ENCODE measurements around the gene VTI1A.
A peak's percentile ranks its signal among the peaks of the same experiment; 100 is the strongest.

Gene VTI1A

GRCh38 chr10:112832959-112833358, 385.9 kb downstream of the VTI1A start:
- no peak for TF ChIP-seq Cebpa-rat (IDR thresholded peaks at IDR 0.05)
- H3K36me3 ChIP-seq = no peaks in the 10 kb centered on the region
- no peak overlapping the region for H3K27ac ChIP-seq
- no peaks in the 10 kb centered on the region for H3K27me3 ChIP-seq
- no peak overlapping the region for H3K9ac ChIP-seq
- no peak overlapping the region for H3K4me2 ChIP-seq
- no peak overlapping the region for H3K4me3 ChIP-seq
- no peaks in the 10 kb centered on the region for H4K20me1 ChIP-seq
- H3K9me3 ChIP-seq = no peaks in the 10 kb centered on the region
- peaks cover 46% of the 10 kb centered on the region for H3K4me1 ChIP-seq

- H3K4me2 ChIP-seq = peak overlapping the region; percentile 92
- peaks cover 64% of the 10 kb centered on the region for H3K4me1 ChIP-seq
- peaks cover 2% of the 10 kb centered on the region; the same call in 1 of the 2 replicates for H3K9me3 ChIP-seq
- H3K36me3 ChIP-seq = no peaks in the 10 kb centered on the region
- TF ChIP-seq Cebpa-rat (IDR thresholded peaks at IDR 0.05) = no peak
- peak overlapping the region; percentile 44 for H3K4me3 ChIP-seq
- H3K27ac ChIP-seq = peak overlapping the region; percentile 76
- H4K20me1 ChIP-seq = no peaks in the 10 kb centered on the region; the same call in 1 of the 2 replicates
- no peaks in the 10 kb centered on the region for H3K27me3 ChIP-seq
- H3K9ac ChIP-seq = peak overlapping the region; percentile 66
These were observed 387.8 kb downstream of the VTI1A start for GRCh38 chr10:112834751-112835181.

- 0 out of 2 replicates have a peak overlapping the region, but pooled peaks have one; percentile 44 for H3K4me3 ChIP-seq
- peak overlapping the region; percentile 76 for H3K27ac ChIP-seq
- peak overlapping the region; percentile 66 for H3K9ac ChIP-seq
- no peaks in the 10 kb centered on the region for H3K27me3 ChIP-seq
- no peak for TF ChIP-seq Cebpa-rat (IDR thresholded peaks at IDR 0.05)
- no peaks in the 10 kb centered on the region for H3K36me3 ChIP-seq
- H3K4me1 ChIP-seq = peaks cover 66% of the 10 kb centered on the region
- peak overlapping the region; percentile 92 for H3K4me2 ChIP-seq
- peaks cover 7% of the 10 kb centered on the region; the same call in 1 of the 2 replicates for H3K9me3 ChIP-seq
- H4K20me1 ChIP-seq = no peaks in the 10 kb centered on the region; the same call in 1 of the 2 replicates
These were observed 388.3 kb downstream of the VTI1A start for GRCh38 chr10:112835217-112835715.

- Histone ChIP-seq H3K36me3 (no peaks in the 10 kb centered on the region), H3K27me3 (no peaks in the 10 kb centered on the region), H4K20me1 (no peaks in the 10 kb centered on the region; the same call in 1 of the 2 replicates), H3K27ac (peak overlapping the region; percentile 24; the same call in 1 of the 2 replicates), H3K4me3 (no peak overlapping the region), H3K9me3 (peaks cover 13% of the 10 kb centered on the region; the same call in 1 of the 2 replicates), H3K4me1 (peaks cover 66% of the 10 kb centered on the region), H3K9ac (no peak overlapping the region), H3K4me2 (peak overlapping the region; percentile 92)
- TF ChIP-seq Cebpa-rat (IDR thresholded peaks at IDR 0.05) = no peak
These were observed 389.0 kb downstream of the VTI1A start for GRCh38 chr10:112835944-112836451.

- Histone ChIP-seq H3K4me2 (peak overlapping the region; percentile 88), H3K36me3 (no peaks in the 10 kb centered on the region), H4K20me1 (peaks cover 8% of the 10 kb centered on the region; the same call in 1 of the 2 replicates), H3K27ac (peak overlapping the region; percentile 56; the same call in 1 of the 2 replicates), H3K4me3 (peak overlapping the region; percentile 30), H3K27me3 (no peaks in the 10 kb centered on the region), H3K9me3 (peaks cover 13% of the 10 kb centered on the region; the same call in 1 of the 2 replicates), H3K4me1 (peaks cover 88% of the 10 kb centered on the region), H3K9ac (peak overlapping the region; percentile 50; the same call in 1 of the 2 replicates)
- TF ChIP-seq Cebpa-rat (IDR thresholded peaks at IDR 0.05) = no peak
These were observed 391.9 kb downstream of the VTI1A start for GRCh38 chr10:112838784-112839481.

- Histone ChIP-seq H3K36me3 (no peaks in the 10 kb centered on the region), H4K20me1 (peaks cover 8% of the 10 kb centered on the region; the same call in 1 of the 2 replicates), H3K27ac (no peak overlapping the region), H3K9me3 (peaks cover 16% of the 10 kb centered on the region), H3K4me1 (peaks cover 76% of the 10 kb centered on the region), H3K9ac (no peak overlapping the region), H3K27me3 (no peaks in the 10 kb centered on the region), H3K4me3 (no peak overlapping the region), H3K4me2 (peak overlapping the region; percentile 88)
- TF ChIP-seq Cebpa-rat (IDR thresholded peaks at IDR 0.05) = no peak
These were observed 393.1 kb downstream of the VTI1A start for GRCh38 chr10:112839928-112840654.

- Histone ChIP-seq H3K4me3 (no peak overlapping the region), H3K36me3 (no peaks in the 10 kb centered on the region), H3K27me3 (no peaks in the 10 kb centered on the region), H3K9me3 (peaks cover 30% of the 10 kb centered on the region), H3K27ac (no peak overlapping the region), H4K20me1 (peaks cover 8% of the 10 kb centered on the region; the same call in 1 of the 2 replicates), H3K4me1 (peaks cover 62% of the 10 kb centered on the region), H3K9ac (no peak overlapping the region), H3K4me2 (0 out of 2 replicates have a peak overlapping the region, but pooled peaks have one; percentile 65)
- TF ChIP-seq Cebpa-rat (IDR thresholded peaks at IDR 0.05) = no peak
These were observed 394.5 kb downstream of the VTI1A start for GRCh38 chr10:112841549-112841948.

GRCh38 chr10:112842832-112843360, 395.9 kb downstream of the VTI1A start:
- peaks cover 48% of the 10 kb centered on the region for H3K4me1 ChIP-seq
- peaks cover 44% of the 10 kb centered on the region for H3K9me3 ChIP-seq
- peak overlapping the region; percentile 65 for H3K4me2 ChIP-seq
- TF ChIP-seq Cebpa-rat (IDR thresholded peaks at IDR 0.05) = no peak
- no peak overlapping the region for H3K9ac ChIP-seq
- H3K4me3 ChIP-seq = no peak overlapping the region
- no peak overlapping the region for H3K27ac ChIP-seq
- no peaks in the 10 kb centered on the region for H3K27me3 ChIP-seq
- H3K36me3 ChIP-seq = 0 out of 2 replicates have a peak, but pooled peaks cover 6% of the 10 kb centered on the region
- peaks cover 8% of the 10 kb centered on the region; the same call in 1 of the 2 replicates for H4K20me1 ChIP-seq

GRCh38 chr10:112843623-112844022, 396.6 kb downstream of the VTI1A start:
- Histone ChIP-seq H3K27ac (no peak overlapping the region), H4K20me1 (peaks cover 8% of the 10 kb centered on the region; the same call in 1 of the 2 replicates), H3K4me3 (no peak overlapping the region), H3K4me2 (peak overlapping the region; percentile 65), H3K27me3 (no peaks in the 10 kb centered on the region), H3K9ac (no peak overlapping the region), H3K9me3 (peaks cover 51% of the 10 kb centered on the region), H3K4me1 (peaks cover 41% of the 10 kb centered on the region), H3K36me3 (0 out of 2 replicates have a peak, but pooled peaks cover 9% of the 10 kb centered on the region)
- no peak for TF ChIP-seq Cebpa-rat (IDR thresholded peaks at IDR 0.05)
